ENCODE measurements around the gene F2RL1.

DNA sequence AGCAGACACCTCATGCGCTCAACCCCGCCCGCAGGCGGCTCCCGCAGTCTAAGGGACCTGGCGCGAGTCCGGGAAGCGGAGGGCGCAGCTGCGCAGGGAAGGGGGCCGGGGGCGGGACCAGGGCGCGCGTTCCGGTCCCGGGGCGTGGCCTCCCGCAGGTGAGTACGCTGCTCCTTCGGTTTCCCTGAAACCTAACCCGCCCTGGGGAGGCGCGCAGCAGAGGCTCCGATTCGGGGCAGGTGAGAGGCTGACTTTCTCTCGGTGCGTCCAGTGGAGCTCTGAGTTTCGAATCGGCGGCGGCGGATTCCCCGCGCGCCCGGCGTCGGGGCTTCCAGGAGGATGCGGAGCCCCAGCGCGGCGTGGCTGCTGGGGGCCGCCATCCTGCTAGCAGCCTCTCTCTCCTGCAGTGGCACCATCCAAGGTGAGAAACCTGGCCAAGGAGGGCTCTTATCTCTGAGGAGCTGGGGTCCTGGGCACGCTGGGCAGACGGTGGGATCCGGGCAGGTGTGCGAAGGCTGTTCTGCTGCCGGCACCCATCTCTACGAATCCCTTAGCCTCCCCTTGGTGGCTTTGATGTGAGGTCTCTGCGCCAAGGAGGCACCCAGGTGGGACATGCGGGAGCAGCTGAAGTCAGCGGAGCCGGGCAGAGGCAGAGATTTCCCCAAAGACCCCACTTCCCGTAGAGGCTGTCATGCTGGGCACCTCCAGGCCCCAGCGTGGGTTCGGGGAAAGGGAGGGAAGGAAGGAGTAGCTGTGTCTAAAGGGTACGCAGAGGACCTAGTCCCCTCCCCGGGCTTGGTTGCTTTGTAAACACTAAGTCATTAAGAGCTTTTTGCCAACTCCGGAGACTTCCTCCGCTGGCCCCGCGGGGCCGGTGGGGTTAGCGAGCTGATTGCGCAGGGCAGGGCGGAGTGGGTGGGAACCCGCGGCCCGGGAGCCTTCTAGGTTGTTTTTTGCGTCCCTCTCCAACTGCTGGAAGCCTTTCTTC, at the start of gene F2RL1:
- TF ChIP-seq, protein P1, sequence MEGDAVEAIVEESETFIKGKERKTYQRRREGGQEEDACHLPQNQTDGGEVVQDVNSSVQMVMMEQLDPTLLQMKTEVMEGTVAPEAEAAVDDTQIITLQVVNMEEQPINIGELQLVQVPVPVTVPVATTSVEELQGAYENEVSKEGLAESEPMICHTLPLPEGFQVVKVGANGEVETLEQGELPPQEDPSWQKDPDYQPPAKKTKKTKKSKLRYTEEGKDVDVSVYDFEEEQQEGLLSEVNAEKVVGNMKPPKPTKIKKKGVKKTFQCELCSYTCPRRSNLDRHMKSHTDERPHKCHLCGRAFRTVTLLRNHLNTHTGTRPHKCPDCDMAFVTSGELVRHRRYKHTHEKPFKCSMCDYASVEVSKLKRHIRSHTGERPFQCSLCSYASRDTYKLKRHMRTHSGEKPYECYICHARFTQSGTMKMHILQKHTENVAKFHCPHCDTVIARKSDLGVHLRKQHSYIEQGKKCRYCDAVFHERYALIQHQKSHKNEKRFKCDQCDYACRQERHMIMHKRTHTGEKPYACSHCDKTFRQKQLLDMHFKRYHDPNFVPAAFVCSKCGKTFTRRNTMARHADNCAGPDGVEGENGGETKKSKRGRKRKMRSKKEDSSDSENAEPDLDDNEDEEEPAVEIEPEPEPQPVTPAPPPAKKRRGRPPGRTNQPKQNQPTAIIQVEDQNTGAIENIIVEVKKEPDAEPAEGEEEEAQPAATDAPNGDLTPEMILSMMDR (IDR thresholded peaks at IDR 0.05; ENCODE audit: poor library complexity), result no peak
- TF ChIP-seq EZH2phosphoT487 (IDR thresholded peaks at IDR 0.05; ENCODE audit: low read depth, severe bottlenecking, unreplicated experiment), result no peak

Measured in hepatocyte (in vitro differentiated cells).